ENCODE results near the gene IFNLR1.

DNA sequence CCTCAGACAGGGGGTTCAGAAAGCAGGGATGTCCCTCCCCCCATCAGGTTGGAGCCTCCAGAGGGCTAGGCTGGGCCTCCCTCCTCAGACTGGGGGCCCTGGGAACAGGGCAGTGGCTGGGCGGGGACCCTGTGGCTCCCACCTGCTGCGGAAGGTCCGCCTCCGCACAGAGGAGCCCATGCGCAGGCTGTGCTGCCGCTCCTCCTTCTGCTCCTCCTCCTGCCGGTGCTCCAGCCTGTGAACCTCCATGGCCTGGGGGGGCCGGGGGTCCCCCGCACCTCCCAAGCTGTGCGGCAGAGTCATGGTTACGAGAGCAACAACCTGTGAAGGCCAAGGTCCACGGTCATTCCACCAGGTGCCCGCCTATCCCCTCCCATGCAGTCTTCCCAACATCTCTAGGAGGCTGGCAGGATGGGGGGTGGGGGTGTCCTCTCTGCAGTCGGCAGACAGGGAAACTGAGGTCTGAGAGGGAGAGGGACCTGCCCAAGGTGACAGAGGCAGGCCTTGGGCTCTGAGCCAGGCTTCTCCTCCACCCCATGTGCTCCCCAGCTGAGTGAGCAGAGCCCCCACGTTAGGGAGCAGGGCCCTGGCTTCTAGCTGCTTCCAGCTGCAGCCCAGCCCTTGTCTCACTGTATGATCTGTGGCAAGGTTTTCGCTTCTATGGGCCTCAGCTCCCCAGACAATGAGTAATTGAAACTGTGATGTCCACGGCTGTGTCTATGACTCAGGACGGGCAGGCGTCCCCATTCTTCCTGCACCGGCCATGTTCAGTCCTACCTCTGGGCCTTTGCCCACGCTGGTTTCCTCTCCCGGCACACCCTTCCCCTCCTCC, 78.5 kb downstream of the IFNLR1 start:
- TF ChIP-seq, protein P1, sequence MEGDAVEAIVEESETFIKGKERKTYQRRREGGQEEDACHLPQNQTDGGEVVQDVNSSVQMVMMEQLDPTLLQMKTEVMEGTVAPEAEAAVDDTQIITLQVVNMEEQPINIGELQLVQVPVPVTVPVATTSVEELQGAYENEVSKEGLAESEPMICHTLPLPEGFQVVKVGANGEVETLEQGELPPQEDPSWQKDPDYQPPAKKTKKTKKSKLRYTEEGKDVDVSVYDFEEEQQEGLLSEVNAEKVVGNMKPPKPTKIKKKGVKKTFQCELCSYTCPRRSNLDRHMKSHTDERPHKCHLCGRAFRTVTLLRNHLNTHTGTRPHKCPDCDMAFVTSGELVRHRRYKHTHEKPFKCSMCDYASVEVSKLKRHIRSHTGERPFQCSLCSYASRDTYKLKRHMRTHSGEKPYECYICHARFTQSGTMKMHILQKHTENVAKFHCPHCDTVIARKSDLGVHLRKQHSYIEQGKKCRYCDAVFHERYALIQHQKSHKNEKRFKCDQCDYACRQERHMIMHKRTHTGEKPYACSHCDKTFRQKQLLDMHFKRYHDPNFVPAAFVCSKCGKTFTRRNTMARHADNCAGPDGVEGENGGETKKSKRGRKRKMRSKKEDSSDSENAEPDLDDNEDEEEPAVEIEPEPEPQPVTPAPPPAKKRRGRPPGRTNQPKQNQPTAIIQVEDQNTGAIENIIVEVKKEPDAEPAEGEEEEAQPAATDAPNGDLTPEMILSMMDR (IDR thresholded peaks at IDR 0.05; ENCODE audit: insufficient read depth, low read length, poor library complexity, severe bottlenecking), result no peak
- TF ChIP-seq EZH2phosphoT487 (conservative IDR thresholded peaks at IDR 0.05; ENCODE audit: low read length), result no peak

Data from SU-DHL-6 (cell line).